Activated T-cell treated with anti-CD3 and anti-CD28 coated beads for 48 hours (primary cell): ENCODE measurements around the gene VTN.
A peak's percentile ranks its signal among the peaks of the same experiment; 100 is the strongest.
"Not testable (repeated sequence)": the region's sequence is repeated elsewhere in the genome, so short reads cannot be mapped to it uniquely, and the experiment has no call there.

ENCODE experiments used
- DNase-seq: peaks from one replicate; pipeline ENCODE4 v3.0.0-alpha.2; 2020; ENCODE audit warnings: low read depth

Gene VTN

DNA sequence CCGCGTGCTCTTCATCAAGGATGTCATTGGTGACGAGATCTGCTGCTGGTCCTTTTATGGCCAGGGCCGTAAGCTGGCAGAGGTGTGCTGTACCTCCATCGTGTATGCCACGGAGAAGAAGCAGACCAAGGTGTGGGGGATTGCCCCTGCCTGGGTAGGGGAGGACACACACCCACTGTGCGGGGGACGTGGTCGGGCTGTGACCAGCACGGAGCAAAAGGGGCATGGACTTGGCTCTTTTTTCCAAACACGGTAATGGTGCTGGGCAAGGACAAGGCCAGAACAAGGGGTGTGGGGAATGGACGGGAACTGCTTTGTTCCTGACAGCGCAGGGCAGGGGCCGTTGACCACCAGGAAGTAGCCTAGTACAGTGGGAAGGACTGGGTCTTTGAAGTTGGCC, 27.8 kb downstream of the VTN start:
- no peak for DNase-seq

DNA sequence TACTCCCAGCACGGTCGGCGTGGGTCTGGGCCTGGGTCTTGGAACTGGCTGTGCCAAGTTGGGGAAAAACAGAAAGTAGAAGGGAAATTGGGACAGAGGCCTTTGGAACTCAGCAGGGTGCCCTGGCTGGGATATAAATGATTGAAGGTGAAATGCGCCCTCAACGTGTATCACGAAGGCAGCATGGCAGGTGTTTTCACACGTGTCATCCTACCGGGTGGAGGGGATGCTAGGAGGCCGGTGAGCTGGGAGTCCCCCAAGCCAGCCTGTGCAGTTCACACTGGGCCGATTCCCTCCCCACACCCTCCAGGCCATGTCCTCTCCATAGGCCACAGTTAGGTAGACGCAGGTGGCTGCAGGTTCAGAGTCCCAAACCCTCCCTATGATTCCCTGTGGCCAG, 28.6 kb downstream of the VTN start:
- DNase-seq: no peak

DNA sequence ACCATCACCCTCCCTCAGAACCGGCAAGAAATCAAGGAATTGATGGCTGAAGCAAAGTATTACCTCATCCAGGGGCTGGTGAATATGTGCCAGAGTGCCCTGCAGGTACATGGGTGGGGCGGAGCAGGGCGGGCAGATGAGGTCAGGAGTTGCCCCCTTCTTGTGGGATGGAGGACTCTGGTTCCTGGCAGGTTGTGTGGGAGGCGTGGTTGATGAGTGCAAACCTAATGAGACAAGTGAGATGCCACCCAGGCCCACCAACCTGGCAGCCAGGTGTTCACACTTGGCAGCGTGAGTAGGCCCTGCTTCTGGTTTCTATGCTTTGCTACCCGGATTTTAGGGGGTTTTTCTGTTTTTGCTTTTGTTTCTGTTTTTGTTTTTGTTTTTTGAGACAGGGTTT, 29.7 kb downstream of the VTN start:
- DNase-seq: no peak

DNA sequence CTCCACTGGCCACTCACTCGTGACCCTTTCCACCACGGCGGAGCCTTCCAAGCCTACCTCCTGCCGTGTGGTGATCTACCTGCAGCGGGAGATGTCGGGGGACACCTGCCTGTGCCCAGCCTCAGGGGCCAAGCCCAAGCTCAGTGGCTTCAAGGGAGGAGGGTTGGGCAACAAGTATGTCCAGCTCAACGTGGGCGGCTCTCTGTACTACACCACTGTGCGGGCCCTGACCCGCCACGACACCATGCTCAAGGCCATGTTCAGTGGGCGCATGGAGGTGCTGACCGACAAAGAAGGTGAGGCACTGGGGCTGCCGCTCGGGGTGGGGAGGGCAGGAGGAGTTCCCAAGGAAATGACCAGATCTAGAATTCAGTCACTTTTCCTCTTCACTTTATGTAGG, 30.7 kb downstream of the VTN start:
- no peak for DNase-seq

DNA sequence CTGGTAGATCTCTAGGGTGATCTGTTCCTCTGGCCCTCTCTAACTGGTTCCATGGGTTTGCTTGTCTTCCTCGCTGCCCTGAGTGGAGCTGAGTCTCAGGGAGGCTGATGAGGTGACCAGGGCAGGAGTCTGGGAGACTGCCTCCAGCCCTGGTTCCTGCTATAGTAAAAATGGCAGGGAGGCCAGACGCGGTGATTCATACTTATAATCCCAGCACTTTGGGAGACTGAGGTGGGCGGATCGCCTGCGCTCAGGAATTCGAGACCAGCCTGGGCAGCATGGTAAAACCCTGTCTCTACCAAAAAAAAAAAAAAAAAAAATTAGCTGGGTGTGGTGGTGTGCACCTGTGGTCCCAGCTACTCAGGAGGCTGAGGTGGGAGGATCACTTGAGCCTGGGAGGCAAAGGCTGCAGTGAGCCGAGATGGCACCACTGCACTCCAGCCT, 31.3 kb downstream of the VTN start:
- DNase-seq: not testable (repeated sequence)

DNA sequence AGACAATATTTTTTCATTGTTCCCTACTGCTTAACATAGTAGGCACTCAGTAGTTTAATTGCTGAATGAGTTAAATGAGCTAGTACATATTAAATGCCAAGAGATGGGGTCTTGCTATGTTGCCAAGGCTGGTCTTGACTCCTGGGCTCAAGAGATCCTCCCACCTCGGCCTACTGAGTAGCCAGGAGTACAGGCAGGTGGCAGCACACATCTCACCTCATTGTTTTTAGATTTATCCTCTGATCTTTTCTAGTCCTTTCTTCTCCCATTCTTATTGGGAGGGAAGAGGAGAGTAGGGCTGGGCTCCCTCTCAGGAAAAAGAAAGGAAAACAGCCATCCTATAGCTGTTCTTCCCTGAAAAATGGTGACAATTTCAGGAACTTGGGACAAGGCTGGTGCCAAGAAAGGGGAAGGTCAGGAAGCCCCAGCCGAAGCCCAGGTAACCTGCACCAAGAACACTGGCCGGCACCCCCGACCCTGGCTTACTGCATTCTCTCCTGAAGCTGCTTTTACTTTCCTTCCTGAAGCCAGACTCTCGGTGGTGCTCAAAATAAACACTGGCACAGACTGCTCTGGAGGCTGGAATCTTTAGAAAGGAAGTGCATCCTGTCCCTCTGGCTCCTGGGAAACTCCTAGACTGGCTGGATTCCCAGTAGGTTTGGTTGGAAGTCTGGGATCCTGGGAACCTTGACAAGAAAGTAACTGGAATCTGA, 31.9 kb downstream of the VTN start:
- no peak for DNase-seq

DNA sequence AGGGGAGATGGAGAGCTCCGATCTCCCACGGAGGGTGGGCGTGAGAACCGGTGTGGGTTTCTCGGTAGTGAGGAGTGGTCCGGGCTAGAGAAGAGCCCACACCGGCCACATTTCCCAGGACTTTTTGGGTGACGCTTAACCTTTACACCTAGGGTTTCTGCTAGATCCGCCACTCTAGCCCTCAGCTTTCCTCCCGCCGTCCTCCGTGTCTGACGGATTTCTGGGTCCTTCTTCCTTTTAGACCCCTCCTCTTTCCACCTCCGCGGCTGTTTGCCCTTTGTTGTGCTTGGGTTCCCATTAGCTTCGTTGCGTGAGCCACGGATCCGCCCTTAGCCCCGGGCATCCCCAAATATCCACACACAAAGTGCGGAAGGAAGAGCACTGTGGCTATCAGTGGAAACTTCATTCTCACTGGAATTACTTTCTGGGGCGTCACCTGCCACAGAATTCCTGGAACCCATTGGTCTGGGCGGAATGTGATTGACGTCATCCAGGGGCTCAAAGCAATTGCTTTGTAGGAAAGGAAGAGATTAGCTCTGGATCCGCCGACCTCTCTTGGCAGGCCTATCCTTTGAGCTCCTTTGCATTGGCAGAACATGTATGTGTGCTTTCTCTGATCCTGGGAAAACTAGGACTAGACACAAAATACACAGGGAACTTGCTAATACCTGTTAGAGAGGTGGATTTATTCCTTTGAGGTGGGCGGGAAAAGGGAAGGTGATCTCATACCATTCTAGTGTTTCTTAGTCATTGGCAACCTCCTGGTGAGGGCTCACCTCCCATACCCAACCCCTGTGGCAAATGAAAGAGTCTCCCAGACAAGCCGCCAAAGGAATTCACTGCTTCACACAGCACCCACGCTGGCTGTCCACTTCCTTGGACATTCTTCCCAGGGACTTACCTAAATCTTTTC, 33.9 kb downstream of the VTN start:
- no peak for DNase-seq

DNA sequence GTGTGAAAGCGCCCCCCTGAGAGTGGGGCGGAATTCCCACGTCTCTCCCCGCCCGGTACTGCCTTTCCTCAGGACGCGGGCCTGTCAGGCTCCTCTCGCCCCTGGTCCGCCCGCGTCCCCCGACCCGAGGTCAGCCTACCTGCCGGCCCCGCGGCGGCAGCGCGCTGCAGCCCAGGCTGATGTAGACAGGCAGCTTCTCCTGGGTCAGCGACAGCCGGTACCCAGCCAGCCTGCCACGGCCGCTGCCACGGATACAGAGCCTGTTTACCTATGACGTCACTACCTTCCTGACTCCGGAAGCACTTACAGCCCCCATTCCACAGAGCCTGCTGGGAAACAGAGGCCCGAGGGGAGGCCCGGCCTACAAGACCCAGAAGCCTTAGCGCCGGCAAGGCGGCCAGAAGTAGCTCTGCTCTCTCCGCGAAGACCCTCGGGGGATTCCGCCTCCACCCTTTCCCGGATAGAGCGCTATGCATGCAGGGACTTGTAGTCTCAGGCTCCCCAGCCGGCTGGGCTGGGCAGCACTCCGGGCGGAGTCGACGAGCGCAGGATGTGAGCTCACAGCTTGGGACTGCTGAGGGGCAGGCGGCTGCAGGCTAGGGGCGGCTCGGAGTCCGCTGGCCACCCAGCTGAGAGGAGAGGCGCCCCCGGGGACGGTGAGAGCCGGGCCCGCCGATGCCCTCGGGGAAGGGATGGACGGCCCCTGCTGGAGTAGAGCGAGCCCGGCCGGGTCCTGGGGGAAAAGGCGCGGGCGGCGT, 34.7 kb downstream of the VTN start, which contains the start of the genes IFT20 and TNFAIP1:
IFT20 (minus strand) TSS at position 272 of the 758 bp plus-strand sequence. CDS start 3,487 bp downstream, outside the sequence.
TNFAIP1 (plus strand) TSS at position 561 of the 758 bp plus-strand sequence. CDS start 3,761 bp downstream, outside the sequence.
- peak; percentile 94 for DNase-seq

DNA sequence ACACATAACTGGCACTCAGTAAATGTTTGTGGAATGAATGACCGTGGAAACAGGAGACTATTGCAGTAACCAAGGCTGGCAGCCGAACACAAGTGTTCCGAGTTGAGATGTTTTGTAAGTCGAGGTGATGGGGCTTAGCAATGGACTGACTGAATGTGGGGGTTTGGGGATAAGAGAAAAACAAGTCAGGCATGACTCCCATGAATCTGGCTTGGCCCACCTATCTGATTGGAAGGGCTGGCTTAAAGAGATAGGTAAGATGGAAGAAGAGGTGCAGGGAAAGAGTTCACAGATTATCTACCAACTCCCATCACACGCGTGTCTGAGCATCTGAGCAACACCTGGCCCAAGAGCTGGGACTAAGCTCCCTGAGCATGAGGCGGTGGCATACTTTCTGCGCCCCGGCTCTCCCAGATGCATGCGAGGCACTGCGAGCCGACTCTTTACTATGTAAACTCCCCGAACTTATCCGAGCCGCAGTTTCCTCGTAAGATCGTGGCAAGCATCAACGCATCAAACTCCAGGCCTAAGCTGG, 35.4 kb downstream of the VTN start:
- no peak for DNase-seq

DNA sequence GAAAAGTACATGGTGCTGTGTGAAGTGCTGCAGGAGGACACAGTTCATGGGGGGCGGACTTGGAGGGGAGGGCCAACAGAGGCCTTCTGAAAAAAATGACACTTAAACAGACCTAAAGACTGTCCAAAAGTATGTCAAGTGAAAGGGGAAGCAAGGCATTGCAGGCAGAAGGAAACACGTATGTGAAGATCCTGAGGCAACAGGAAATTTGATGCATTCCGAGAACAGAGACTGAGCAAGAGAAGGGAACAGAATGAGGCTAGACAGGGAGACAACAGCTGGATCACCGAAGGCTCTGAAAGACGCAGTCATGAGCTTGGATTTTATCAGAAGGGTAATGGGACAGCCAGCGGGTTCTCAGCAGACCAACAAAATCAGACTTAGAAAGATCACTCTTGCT, 35.9 kb downstream of the VTN start:
- DNase-seq: no peak

- no peak for DNase-seq
Observed at GRCh38 chr17:28333083-28333746, 36.9 kb downstream of the VTN start.

DNA sequence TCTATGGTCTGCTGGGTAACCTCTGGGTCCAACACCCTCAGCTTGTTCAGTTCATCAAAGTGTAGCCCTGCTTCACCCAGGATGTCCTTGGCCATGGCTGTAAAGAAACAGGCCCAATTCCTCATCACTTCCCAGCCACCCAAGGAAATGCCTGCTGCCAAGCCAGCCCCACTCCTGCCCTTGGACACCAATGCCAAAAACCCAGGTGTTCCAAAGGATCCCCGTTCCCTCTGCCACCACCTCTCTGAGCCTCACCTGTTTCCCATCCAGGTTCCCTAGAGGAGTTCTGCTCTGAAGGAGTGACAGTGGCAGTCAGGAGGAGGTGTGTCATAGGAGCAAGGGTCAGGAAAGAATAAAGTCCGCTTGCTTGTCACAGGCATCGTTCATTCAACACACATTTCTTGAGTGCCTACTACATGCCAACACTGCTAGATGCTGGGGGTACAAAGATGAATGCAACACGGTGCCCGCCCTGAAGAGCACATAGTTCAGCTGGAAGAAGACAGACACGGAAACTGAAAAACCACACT, 38.2 kb downstream of the VTN start:
- no peak for DNase-seq

DNA sequence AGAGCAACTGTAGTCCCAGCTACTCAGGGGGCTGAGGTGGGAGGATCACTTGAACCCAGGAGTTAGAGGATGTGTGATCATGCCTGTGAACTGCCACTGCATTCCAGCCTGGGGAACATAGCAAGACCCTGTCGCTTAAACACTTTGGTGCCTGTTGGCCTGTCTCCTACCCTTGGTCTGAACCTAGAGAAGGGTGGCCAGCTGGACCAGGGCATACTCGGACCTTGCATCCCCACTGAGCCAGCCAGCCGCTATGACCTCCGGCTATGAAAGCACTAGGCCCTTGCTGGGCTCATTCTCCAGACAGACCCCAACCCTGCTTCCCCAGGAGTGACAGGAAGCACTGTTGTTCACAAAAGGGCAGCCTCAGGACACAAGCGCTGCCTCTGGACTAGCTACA, 39.4 kb downstream of the VTN start:
- no peak for DNase-seq

GRCh38 chr17:28328325-28328724, 41.8 kb downstream of the VTN start:
- DNase-seq: no peak

- no peak for DNase-seq
Observed at GRCh38 chr17:28327709-28328108, 42.4 kb downstream of the VTN start.

DNA sequence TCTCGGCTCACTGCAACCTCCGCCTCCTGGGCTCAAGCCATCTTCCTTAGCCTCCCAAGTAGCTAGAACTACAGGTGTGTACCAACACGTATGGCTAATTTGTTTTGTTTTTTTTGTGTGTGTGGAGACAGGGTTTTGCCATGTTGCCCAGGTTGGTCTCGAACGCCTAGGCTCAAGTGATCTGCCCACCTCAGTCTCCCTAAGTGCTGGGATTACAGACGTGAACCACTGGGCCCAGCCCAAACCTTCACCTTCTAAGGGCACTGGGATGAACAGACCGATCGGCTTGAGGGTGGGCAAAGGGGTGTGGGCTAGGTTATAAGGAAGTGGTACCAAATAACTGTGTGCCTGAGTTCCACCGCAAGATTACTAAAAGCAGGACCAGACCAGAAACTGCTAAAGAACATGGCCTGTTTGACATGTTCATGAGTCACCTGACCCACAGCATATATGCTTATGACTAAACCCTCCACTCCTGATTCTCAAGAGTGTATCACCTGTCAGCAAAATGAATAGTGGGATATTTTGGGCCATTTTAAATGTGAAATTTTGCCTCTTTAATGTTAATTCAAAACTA, 43.0 kb downstream of the VTN start:
- peak; percentile 20 for DNase-seq

DNA sequence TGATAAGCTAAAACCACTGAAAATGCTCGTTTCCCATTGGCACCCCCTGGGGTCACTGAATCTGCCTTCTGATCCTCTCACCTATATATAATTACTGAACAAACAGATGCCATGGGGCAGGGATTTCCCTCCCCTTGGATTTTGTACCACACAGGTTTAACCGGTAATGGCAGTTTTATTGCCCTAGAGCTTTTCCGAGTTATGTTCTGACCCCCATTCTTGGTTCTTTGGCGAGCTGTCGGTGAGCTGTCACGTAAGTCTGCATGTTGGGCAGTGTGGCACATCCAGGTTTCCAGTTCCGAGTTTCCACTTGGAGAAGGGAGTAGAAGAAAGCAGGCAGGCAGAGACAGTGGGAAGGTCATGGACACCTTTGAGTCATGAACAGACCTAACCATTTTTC, 44.0 kb downstream of the VTN start:
- no peak for DNase-seq

DNA sequence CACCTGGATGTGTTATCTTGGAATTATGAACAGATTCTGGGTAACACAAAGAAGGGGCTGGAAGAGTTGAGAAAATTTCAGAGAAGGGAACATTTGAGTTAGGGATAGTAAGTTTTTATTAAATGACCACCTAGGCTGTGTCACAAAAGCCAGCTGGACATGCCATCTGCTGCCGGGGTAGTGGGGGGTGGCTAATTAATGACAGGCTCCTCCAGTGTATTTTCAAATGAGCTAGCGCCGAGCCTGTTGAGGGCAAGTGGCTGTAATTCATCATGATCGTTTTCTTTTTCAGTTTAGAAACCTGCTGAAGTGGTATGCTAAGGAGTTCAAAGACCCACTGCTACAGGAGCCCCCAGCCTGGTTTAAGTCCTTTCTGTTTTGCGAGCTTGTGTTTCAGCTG, 44.9 kb downstream of the VTN start:
- no peak for DNase-seq

GRCh38 chr17:28324781-28325180, 45.3 kb downstream of the VTN start:
- DNase-seq: no peak

- no peak for DNase-seq
Observed at GRCh38 chr17:28324267-28324745, 45.8 kb downstream of the VTN start.
